Stimulated activated CD4-positive, alpha-beta T cell treated with anti-CD3 and anti-CD28 coated beads, Interleukin-1b, Interleukin-23, amount 100 ng/mL, for 4 hours (primary cell): Measurements from ENCODE around the gene VPS54.

Experiments used
- DNase-seq, 2 donors: peaks; one replicate each; pipeline ENCODE4 v3.0.0-alpha.2; 2020; ENCODE audit warnings: low read depth in 2 of 2

Gene VPS54

GRCh38 chr2:63843791-63844190 lies 175.4 kb downstream of the VPS54 start:
- DNase-seq = no peak

- DNase-seq = no peak
Observed at GRCh38 chr2:63843093-63843492, 176.1 kb downstream of the VPS54 start.

DNA sequence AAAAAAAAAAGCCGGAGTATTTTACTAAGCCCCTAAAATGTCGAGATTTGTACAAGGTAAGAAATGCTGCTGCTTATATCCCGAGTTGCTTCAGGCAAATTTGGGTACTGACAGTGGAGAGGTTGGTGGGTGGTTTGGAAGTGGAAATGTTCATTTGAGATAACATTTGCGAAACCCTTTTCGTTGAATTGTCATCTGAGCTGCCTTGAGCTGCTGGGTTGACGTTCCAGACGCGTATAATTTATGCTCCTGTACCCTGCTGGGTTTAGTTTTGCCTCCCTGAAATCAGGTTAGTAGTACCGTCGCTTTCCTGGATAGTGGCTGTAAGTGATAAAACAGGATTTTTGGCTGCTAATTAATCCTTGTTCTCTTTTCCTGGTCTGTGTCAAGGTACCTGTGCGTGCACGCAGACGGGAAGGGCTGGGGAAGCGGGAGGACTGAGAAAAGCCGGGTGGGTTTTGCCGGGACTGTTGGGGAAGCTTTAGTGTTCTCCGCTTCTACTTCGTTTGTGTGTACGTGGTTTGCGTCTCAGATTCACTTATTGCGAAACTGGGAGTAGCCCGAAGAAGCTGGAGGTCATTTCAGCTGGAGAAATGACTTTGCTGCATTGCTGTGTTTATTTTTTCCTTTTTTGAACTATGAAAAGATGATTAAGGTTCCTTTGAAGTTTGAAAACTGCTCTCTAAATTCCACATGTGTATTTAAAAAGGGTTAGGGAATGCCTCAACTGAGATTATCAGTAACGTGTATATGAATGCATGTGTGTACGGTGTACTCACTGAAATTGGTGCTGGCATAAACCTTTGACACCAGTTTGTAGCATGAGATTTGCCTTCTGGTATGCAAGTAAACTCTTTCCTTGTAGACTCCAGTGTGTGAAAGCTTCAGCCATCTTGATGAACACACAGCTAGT lies 176.8 kb downstream of the VPS54 start:
- DNase-seq = no peak
